DMS 273 treated with DMSO at 0.1 percent for 48 hours (cell line): Measurements from ENCODE around the gene CPAMD8.

Experiments used
- DNase-seq: peaks from one replicate; lab custom pipeline; 2025; lab: John Stamatoyannopoulos, UW

CPAMD8 gene

GRCh38 chr19:16920816-16921529, 105.6 kb downstream of the CPAMD8 start:
- DNase-seq, result no peak

- no peak for DNase-seq
These were observed 107.1 kb downstream of the CPAMD8 start for GRCh38 chr19:16919496-16919895.

GRCh38 chr19:16917401-16917800, 109.2 kb downstream of the CPAMD8 start:
- no peak for DNase-seq

- DNase-seq, result no peak
These were observed 110.9 kb downstream of the CPAMD8 start for GRCh38 chr19:16915734-16916133.

- DNase-seq, result no peak
These were observed 111.5 kb downstream of the CPAMD8 start for GRCh38 chr19:16915135-16915534.

GRCh38 chr19:16914421-16914820, 112.2 kb downstream of the CPAMD8 start:
- DNase-seq, result no peak

GRCh38 chr19:16912780-16913179, 113.8 kb downstream of the CPAMD8 start:
- no peak for DNase-seq

- DNase-seq, result no peak
These were observed 115.6 kb downstream of the CPAMD8 start for GRCh38 chr19:16911046-16911445.

- DNase-seq, result no peak
These were observed 117.9 kb downstream of the CPAMD8 start for GRCh38 chr19:16908759-16909158.

GRCh38 chr19:16904599-16904998, 122.0 kb downstream of the CPAMD8 start:
- no peak for DNase-seq

- DNase-seq, result no peak
These were observed 123.3 kb downstream of the CPAMD8 start for GRCh38 chr19:16903347-16903746.

- DNase-seq, result no peak
These were observed 124.1 kb downstream of the CPAMD8 start for GRCh38 chr19:16902545-16902944.

GRCh38 chr19:16901491-16902175, 125.0 kb downstream of the CPAMD8 start:
- no peak for DNase-seq

GRCh38 chr19:16899566-16900075, 127.0 kb downstream of the CPAMD8 start:
- DNase-seq, result no peak

GRCh38 chr19:16898361-16899015, 128.1 kb downstream of the CPAMD8 start:
- DNase-seq, result no peak

- no peak for DNase-seq
These were observed 128.8 kb downstream of the CPAMD8 start for GRCh38 chr19:16897856-16898161.

- DNase-seq, result no peak
These were observed 129.4 kb downstream of the CPAMD8 start for GRCh38 chr19:16897029-16897855.

GRCh38 chr19:16896146-16897028, 130.2 kb downstream of the CPAMD8 start:
- no peak for DNase-seq

GRCh38 chr19:16895467-16896145, 131.0 kb downstream of the CPAMD8 start:
- DNase-seq, result no peak

GRCh38 chr19:16894080-16894479, 132.5 kb downstream of the CPAMD8 start:
- DNase-seq, result no peak

GRCh38 chr19:16893686-16893989, 133.0 kb downstream of the CPAMD8 start:
- DNase-seq, result no peak
